AG09309 (cell line): ENCODE measurements around the gene ATP11A.

Experiments
- DNase-seq: peaks from one replicate; pipeline ENCODE4 v3.0.0-alpha.2; 2010; ENCODE audit warnings: low read depth
- H3K4me3 ChIP-seq: 2 replicates; pipeline ENCODE4 v1.5.1; 2011; ENCODE audit warnings: mild to moderate bottlenecking, low read depth, low read length, moderate library complexity; ENCODE audit not compliant: control insufficient read depth
- CTCF ChIP-seq: IDR thresholded peaks from 2 replicates; pipeline ENCODE4 v1.5.1; 2011; ENCODE audit warnings: mild to moderate bottlenecking, low read depth, low read length, inconsistent platforms; ENCODE audit not compliant: insufficient read depth, control insufficient read depth; ENCODE audit errors: missing control alignments

ATP11A gene

GRCh38 chr13:112781287-112781686 lies 91.4 kb downstream of the ATP11A start:
- TF ChIP-seq CTCF, result no peak
- no peak overlapping the region for H3K4me3 ChIP-seq
- DNase-seq, result no peak

- no peak for DNase-seq
- H3K4me3 ChIP-seq, result no peak overlapping the region
- no peak for TF ChIP-seq CTCF
Measured at GRCh38 chr13:112781881-112782361, 92.1 kb downstream of the ATP11A start.

- no peak for TF ChIP-seq CTCF
Measured at GRCh38 chr13:112782429-112783010, 92.7 kb downstream of the ATP11A start.

GRCh38 chr13:112783135-112783977 lies 93.5 kb downstream of the ATP11A start:
- TF ChIP-seq CTCF, result no peak
- H3K4me3 ChIP-seq, result no peak overlapping the region
- DNase-seq, result peak; percentile 57

More at GRCh38 chr13:112782429-112783010, 92.7 kb downstream of the ATP11A start:
- no peak overlapping the region for H3K4me3 ChIP-seq
- DNase-seq, result no peak

- H3K4me3 ChIP-seq, result no peak overlapping the region
- no peak for TF ChIP-seq CTCF
- DNase-seq, result no peak
Measured at GRCh38 chr13:112783978-112784371, 94.1 kb downstream of the ATP11A start.

GRCh38 chr13:112784811-112785482 lies 95.1 kb downstream of the ATP11A start:
- H3K4me3 ChIP-seq, result no peak overlapping the region
- no peak for TF ChIP-seq CTCF
- no peak for DNase-seq
